Measurements from ENCODE around the gene M1AP. TPM values are rescaled to one million over a fixed set of nuclear protein-coding genes. Genes with fewer than 3 reads are reported as not detected.

Gene M1AP
- total RNA-seq, 1 donor from 2014 or later, result not detected

DNA sequence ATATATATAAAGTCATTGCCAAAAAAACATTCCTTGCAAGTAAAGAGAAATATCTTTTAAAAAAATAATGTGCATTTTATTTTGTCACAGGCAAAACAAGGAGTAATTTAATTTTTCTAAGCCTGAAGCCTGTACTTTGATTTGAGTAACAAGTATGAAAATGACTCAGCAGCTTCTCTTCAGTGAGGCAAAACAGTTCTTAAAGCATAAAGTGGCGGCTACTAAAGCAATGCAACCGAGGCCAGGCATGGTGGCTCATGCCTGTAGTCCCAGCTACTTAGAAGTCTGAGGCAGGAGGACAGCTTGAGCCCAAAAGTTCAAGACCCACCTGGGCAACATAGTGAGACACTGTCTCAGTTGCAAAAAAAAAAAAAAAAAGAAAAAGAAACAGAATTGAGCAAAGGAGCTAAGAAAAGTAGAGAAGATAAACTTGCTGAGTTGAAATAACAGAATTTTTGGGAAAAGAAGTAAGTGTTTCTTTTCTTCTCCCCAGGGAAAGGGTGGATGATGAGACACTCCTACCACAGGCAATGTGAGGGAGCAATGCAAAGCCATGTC lies 64.0 kb downstream of the M1AP start:
- Histone ChIP-seq H3K4me3 (no peak overlapping the region), H3K36me3 (no peaks in the 10 kb centered on the region), H3K27me3 (ENCODE audit: low read depth) (peaks cover 17% of the 10 kb centered on the region), H3K27ac (replicated peaks) (no peak overlapping the region), H3K9me3 (replicated peaks) (no peaks in the 10 kb centered on the region), H3K4me1 (no peaks in the 10 kb centered on the region)
- no peak for DNase-seq
- TF ChIP-seq, protein P1, sequence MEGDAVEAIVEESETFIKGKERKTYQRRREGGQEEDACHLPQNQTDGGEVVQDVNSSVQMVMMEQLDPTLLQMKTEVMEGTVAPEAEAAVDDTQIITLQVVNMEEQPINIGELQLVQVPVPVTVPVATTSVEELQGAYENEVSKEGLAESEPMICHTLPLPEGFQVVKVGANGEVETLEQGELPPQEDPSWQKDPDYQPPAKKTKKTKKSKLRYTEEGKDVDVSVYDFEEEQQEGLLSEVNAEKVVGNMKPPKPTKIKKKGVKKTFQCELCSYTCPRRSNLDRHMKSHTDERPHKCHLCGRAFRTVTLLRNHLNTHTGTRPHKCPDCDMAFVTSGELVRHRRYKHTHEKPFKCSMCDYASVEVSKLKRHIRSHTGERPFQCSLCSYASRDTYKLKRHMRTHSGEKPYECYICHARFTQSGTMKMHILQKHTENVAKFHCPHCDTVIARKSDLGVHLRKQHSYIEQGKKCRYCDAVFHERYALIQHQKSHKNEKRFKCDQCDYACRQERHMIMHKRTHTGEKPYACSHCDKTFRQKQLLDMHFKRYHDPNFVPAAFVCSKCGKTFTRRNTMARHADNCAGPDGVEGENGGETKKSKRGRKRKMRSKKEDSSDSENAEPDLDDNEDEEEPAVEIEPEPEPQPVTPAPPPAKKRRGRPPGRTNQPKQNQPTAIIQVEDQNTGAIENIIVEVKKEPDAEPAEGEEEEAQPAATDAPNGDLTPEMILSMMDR (IDR thresholded peaks at IDR 0.05; ENCODE audit: borderline replicate concordance), result no peak
- intact Hi-C loops (cut with micrococcal nuclease), result no loop called here

DNA sequence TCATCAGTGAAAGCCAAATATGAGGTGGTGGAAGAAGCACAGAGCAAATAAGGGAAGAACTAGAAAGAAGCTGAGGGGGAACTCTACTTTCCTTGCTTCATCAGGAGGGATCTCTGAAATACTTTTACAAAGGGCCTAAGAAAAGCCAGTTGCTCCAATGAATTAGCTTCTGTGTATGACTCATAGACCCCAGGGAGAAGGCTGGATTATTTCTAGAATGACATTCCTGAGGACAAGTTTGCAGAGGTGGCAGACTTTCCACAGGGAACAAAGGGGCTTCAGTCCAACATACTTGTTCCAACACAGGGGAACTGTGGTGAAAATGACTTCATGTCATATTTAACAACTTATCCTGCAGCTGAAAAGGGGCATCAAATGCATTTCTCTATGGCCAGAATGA lies 64.6 kb downstream of the M1AP start:
- Histone ChIP-seq H3K27ac (replicated peaks) (no peak overlapping the region), H3K27me3 (ENCODE audit: low read depth) (peaks cover 11% of the 10 kb centered on the region), H3K4me1 (no peaks in the 10 kb centered on the region), H3K4me3 (no peak overlapping the region), H3K36me3 (no peaks in the 10 kb centered on the region), H3K9me3 (replicated peaks) (no peaks in the 10 kb centered on the region)
- TF ChIP-seq, protein P1 (IDR thresholded peaks at IDR 0.05; ENCODE audit: borderline replicate concordance), result no peak
- DNase-seq, result no peak
- intact Hi-C loops (cut with micrococcal nuclease), result no loop called here

DNA sequence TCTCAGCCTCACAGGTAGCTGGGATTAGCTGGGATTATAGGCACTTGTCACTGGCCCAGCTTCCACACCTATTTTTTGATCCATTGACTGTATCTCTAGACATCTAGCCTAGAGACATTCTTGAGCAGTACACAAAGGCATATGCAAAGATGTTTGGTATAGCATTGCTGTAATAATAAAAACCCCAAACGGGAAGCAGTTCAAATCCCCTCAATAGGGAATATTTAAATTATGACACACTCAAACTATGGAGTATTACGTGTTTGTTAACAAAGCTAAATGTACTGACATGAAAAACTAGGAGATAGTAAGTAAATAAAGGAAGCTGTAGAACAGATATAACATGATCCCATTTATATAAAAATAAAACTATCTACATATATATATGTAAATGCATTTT lies 65.9 kb downstream of the M1AP start:
- H3K27ac ChIP-seq (replicated peaks), result no peak overlapping the region
- no peaks in the 10 kb centered on the region for H3K9me3 ChIP-seq (replicated peaks)
- H3K36me3 ChIP-seq, result no peaks in the 10 kb centered on the region
- intact Hi-C loops (cut with micrococcal nuclease), result no loop called here
- H3K4me3 ChIP-seq, result no peak overlapping the region
- peaks cover 8% of the 10 kb centered on the region for H3K27me3 ChIP-seq (ENCODE audit: low read depth)
- TF ChIP-seq, protein P1 (IDR thresholded peaks at IDR 0.05; ENCODE audit: borderline replicate concordance), result no peak
- DNase-seq, result no peak
- H3K4me1 ChIP-seq, result peaks cover 7% of the 10 kb centered on the region

DNA sequence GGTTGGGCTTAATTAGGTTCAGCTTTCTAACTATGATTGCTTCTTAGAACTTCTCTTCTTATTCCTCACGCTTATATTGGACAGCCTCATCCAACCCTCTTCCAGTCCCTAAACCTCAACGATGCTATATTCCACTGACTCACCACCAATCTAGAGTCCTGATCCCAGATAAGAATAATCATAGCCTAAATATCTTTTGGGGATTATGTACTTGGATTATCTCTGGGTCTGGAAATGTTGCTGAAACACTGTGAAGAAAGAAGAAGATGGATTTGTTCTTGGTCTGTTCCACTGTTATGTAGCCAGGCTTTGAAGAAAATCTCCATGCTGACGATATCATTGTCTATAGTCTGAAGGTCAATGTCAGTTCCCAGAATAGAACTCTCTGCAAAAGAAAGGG lies 66.7 kb downstream of the M1AP start:
- H3K9me3 ChIP-seq (replicated peaks), result no peaks in the 10 kb centered on the region
- H3K4me3 ChIP-seq, result no peak overlapping the region
- peaks cover 10% of the 10 kb centered on the region for H3K4me1 ChIP-seq
- TF ChIP-seq, protein P1 (IDR thresholded peaks at IDR 0.05; ENCODE audit: borderline replicate concordance), result no peak
- H3K36me3 ChIP-seq, result no peaks in the 10 kb centered on the region
- intact Hi-C loops (cut with micrococcal nuclease), result no loop called here
- no peak overlapping the region for H3K27ac ChIP-seq (replicated peaks)
- H3K27me3 ChIP-seq (ENCODE audit: low read depth), result peaks cover 8% of the 10 kb centered on the region
- DNase-seq, result no peak

DNA sequence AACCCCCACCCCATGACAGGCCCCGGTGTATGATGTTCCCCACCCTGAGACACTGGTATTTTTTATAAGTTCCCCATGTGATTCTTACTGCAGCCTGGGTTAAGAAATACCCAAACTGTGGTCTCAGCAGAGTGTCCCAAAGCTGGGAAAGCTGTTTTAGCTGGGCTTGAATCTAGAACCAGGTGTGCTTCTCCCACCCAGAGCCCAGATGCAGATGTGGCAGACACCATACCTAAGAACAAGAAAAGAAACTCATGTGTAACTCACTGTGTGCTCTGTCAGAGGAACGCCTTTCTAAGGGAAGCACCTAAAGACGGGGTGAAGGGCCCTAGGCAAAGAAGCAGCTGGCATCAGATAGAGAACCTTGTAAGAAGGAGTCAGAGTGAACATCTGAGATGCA lies 69.7 kb downstream of the M1AP start:
- Histone ChIP-seq H3K4me3 (no peak overlapping the region), H3K4me1 (peaks cover 10% of the 10 kb centered on the region), H3K27me3 (ENCODE audit: low read depth) (peaks cover 16% of the 10 kb centered on the region), H3K9me3 (replicated peaks) (no peaks in the 10 kb centered on the region), H3K27ac (replicated peaks) (no peak overlapping the region), H3K36me3 (no peaks in the 10 kb centered on the region)
- intact Hi-C loops (cut with micrococcal nuclease), result no loop called here
- TF ChIP-seq, protein P1 (IDR thresholded peaks at IDR 0.05; ENCODE audit: borderline replicate concordance), result no peak
- no peak for DNase-seq
